ENCODE data around the gene PARS2.
A peak's percentile ranks its signal among the peaks of the same experiment; 100 is the strongest.

The PARS2 gene

DNA sequence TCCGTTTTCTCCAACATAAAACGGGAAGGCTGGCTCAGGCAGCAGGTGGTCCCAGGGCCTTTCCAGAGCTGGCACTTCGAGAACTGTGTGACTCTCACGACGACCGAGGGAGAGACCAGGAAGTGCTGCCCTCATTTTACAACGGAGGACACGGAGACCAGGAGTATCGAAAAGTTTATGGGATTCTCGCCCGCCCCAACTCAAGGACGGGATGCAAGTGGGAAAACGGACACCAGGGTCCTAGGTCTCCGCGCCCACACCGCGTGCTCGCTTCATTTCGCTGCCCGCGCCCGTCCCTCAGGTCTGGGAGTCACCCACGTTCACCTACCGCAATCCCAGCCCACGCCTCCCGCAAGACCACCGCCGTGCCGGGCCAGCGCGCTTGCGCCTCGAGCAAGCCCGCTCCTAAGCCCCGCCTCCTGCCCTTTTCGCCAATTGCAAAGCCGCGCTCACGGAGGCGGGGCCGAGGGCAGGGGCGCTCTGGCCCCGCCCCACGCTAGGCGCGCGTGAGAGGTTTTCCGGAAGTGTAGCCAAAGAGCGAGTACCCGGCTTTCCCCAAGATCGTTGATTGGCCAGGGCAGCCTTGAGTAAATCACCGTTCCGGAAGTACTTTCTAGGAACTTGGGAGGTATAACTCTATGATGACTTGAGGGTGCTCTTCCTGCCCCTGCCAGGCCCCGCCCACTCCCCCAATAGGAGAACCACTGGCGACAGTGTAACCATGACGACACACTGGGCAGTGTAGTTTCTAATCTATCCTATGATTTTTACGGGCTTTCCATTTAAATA, at the start of gene PARS2:
Gene PARS2 (minus strand): TSS at position 391 of the 789 bp plus-strand sequence. CDS start 5,362 bp downstream, outside the sequence.
- no peak within 1 kb of the TSS for H3K27ac ChIP-seq (ENCODE audit: low read length)

DNA sequence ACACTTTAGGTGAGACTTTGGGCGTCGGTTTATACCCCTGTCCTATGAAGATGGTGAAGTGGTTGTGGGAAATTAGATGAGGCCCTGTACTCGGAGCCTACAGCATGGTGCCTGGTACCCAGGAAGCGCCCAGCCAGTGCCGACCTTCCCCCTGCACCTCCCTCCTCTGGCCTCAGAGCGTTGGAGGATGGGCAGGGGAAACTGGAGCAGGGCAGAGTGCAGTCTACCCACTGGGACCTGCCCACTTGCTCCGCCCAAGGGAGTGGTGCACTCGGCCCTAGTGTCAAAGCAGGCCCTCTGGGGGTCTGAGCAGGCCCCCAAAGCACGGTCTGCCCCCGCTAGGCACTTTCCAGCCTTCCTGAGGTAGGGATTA, 49.8 kb upstream of the PARS2 start:
- Histone ChIP-seq H3K4me1 (ENCODE audit: control insufficient read depth, insufficient read depth, low read length) (peaks cover 8% of the 10 kb centered on the region; the same call in 1 of the 2 replicates), H3K27ac (ENCODE audit: low read length) (no peak overlapping the region), H3K27me3 (ENCODE audit: control insufficient read depth, insufficient read depth, low read length) (no peaks in the 10 kb centered on the region), H3K9me3 (ENCODE audit: control insufficient read depth, insufficient read depth, low read length) (no peaks in the 10 kb centered on the region), H3K4me3 (ENCODE audit: low read length) (no peak overlapping the region), H3K36me3 (ENCODE audit: control insufficient read depth, insufficient read depth, low read length) (no peaks in the 10 kb centered on the region)
- no CpG with 5 or more reads among the region's 10 CpGs for WGBS (ENCODE audit: insufficient coverage, insufficient read length)
- DNase-seq (ENCODE audit: low read depth, low spot score), result no peak

More for the DNA sequence above, at the start of gene PARS2:
- 0 out of 2 replicates have a peak, but pooled peaks cover 2% of the 10 kb centered on the region for H3K4me1 ChIP-seq (ENCODE audit: control insufficient read depth, insufficient read depth, low read length)
- peak within 1 kb of the TSS; percentile 73; the same call in 1 of the 2 replicates for H3K4me3 ChIP-seq (ENCODE audit: low read length)
- DNase-seq (ENCODE audit: low read depth, low spot score), result peak; percentile 96
- H3K27me3 ChIP-seq (ENCODE audit: control insufficient read depth, insufficient read depth, low read length), result no peaks in the 10 kb centered on the region
- no peaks in the 10 kb centered on the region for H3K36me3 ChIP-seq (ENCODE audit: control insufficient read depth, insufficient read depth, low read length)
- no peaks in the 10 kb centered on the region for H3K9me3 ChIP-seq (ENCODE audit: control insufficient read depth, insufficient read depth, low read length)
- no CpG with 5 or more reads among the region's 57 CpGs for WGBS (ENCODE audit: insufficient coverage, insufficient read length)

DNA sequence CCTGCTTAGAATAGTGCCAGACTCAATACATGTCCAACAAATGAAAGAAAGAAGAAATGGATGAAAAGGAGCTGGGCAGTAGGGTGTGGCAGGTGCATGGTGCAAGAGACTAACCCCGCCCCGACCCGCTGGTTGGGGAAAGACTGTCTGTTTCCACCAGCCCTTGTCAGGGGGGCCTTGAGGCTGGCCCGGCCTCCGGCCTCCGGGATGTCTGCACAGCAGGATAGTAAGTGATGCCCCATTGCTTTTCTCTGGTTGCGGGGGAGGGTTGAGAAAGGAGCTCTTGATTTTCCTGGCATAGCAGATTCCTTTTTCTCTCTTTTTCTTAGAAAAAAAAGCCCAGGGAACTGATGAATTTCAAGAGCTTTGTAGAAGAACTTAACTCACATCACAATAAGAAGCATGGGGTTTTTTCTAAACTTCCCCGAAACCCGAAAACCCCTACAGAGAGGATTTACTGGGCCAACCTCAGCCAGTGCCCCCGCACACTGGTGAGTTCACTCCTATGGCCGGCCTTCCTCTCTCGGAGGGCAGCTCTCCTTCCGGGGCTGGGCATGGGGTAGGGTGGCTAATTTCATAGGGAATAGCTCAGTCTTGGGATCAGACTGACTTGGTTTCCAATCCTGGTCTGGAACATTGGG, 49.3 kb upstream of the PARS2 start:
- no peak overlapping the region for H3K4me3 ChIP-seq (ENCODE audit: low read length)
- no peak for DNase-seq (ENCODE audit: low read depth, low spot score)

DNA sequence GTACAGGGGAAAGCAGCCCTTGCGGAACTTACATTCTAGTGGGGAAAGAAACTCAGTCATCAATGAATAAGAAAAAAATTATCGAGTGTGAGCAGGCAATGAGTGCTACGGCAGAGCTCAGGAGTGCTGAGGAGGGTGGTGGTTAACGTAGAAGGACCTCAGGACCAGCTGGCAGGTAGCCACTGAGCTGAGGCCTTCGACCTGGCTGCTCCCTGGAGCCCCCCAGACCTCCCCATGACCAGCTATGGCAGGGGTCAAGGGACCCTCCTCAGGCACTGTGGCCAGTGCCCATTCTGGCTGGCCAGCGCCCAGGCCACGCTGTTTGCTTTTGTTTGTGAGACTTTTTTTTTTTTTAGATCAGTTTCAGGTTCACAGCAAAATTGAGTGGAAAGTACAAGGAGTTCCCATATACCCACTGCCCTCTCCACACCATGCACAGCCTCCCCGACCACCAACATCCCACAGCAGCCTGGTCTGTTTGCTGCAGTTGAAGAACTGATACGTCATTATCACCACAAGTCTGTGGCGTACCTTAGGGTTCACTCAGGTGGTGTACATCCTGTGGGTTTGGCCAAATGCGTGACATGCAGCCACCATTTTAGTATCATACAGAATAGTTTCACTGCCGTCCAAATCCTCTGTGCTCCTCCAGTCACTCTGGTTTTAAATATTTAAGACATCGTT, 48.6 kb upstream of the PARS2 start:
- Histone ChIP-seq H3K27ac (ENCODE audit: low read length) (no peak overlapping the region), H3K9me3 (ENCODE audit: control insufficient read depth, insufficient read depth, low read length) (no peaks in the 10 kb centered on the region), H3K4me3 (ENCODE audit: low read length) (no peak overlapping the region), H3K36me3 (ENCODE audit: control insufficient read depth, insufficient read depth, low read length) (no peaks in the 10 kb centered on the region), H3K4me1 (ENCODE audit: control insufficient read depth, insufficient read depth, low read length) (peaks cover 8% of the 10 kb centered on the region; the same call in 1 of the 2 replicates), H3K27me3 (ENCODE audit: control insufficient read depth, insufficient read depth, low read length) (no peaks in the 10 kb centered on the region)
- no CpG with 5 or more reads among the region's 13 CpGs for WGBS (ENCODE audit: insufficient coverage, insufficient read length)
- no peak for DNase-seq (ENCODE audit: low read depth, low spot score)

More for the DNA sequence above, 49.3 kb upstream of the PARS2 start:
- peaks cover 8% of the 10 kb centered on the region; the same call in 1 of the 2 replicates for H3K4me1 ChIP-seq (ENCODE audit: control insufficient read depth, insufficient read depth, low read length)
- WGBS (ENCODE audit: insufficient coverage, insufficient read length), result no CpG with 5 or more reads among the region's 13 CpGs
- no peaks in the 10 kb centered on the region for H3K27me3 ChIP-seq (ENCODE audit: control insufficient read depth, insufficient read depth, low read length)
- H3K27ac ChIP-seq (ENCODE audit: low read length), result no peak overlapping the region
- no peaks in the 10 kb centered on the region for H3K9me3 ChIP-seq (ENCODE audit: control insufficient read depth, insufficient read depth, low read length)
- no peaks in the 10 kb centered on the region for H3K36me3 ChIP-seq (ENCODE audit: control insufficient read depth, insufficient read depth, low read length)

DNA sequence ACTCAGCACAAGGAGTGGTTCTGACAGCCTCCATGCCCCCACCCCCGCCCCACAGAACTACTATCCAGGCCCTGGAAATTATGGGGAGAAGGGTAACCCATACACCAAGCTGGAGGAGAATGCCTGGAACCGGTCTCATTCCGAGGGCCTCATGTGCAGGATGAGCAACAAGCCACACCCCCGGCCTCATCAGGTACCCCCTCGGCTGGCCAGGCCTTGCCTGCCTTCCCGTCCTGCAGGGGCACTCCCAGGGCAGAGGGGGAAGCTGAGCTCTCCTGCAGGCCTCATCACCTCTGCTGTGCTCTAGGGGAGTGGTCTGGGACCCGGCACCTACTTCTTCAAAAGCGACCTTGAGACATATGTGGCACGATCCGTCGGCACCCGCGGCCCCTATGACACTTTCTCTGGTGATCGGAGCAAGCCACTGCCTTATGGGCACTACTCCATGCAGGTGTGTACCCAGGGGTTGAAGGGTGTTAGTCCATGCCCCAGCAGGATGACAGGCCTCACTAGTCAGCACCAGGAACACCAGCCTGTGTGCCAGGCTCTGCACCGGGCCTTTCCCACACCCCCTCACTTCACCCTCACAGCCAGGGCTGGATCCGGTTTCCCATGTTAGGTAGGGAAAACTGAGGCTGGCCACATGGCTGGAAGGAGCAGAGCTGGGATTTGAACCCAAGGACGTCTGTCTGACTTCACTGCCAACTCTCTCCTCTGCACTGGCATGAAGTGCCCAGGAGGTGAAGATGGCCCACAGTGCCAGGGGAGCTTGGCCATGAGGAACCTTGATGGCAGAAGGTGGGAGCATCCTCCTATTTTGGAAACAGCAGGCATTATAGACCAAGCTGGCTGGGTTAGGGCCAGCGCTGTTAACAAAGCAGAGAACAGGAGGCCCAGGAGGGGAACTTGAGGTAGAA, 47.7 kb upstream of the PARS2 start:
- Histone ChIP-seq H3K27ac (ENCODE audit: low read length) (no peak overlapping the region), H3K9me3 (ENCODE audit: control insufficient read depth, insufficient read depth, low read length) (no peaks in the 10 kb centered on the region), H3K36me3 (ENCODE audit: control insufficient read depth, insufficient read depth, low read length) (no peaks in the 10 kb centered on the region), H3K27me3 (ENCODE audit: control insufficient read depth, insufficient read depth, low read length) (no peaks in the 10 kb centered on the region), H3K4me3 (ENCODE audit: low read length) (no peak overlapping the region), H3K4me1 (ENCODE audit: control insufficient read depth, insufficient read depth, low read length) (peaks cover 8% of the 10 kb centered on the region; the same call in 1 of the 2 replicates)
- no CpG with 5 or more reads among the region's 18 CpGs for WGBS (ENCODE audit: insufficient coverage, insufficient read length)
- no peak for DNase-seq (ENCODE audit: low read depth, low spot score)

DNA sequence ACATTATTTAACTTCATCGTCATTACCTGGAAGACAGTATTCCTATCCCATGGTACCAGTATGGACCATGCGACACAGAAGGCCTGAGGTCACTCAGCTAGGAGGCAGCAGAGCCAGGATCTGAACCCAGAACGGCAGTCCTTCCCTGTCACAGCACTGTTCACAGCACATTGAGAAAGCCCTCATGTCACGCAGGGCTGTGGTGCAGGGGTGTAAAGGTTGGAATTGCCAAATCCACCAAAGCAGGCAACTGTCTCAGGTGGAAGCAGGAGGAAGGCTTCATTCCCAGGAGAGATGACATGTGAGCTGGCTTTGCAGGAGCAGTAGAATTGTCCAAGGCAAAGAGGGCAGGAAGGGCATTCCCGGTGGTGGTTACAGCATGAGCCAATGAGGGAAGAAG, 46.7 kb upstream of the PARS2 start:
- Histone ChIP-seq H3K27ac (ENCODE audit: low read length) (no peak overlapping the region), H3K36me3 (ENCODE audit: control insufficient read depth, insufficient read depth, low read length) (no peaks in the 10 kb centered on the region), H3K9me3 (ENCODE audit: control insufficient read depth, insufficient read depth, low read length) (no peaks in the 10 kb centered on the region), H3K4me1 (ENCODE audit: control insufficient read depth, insufficient read depth, low read length) (peaks cover 8% of the 10 kb centered on the region; the same call in 1 of the 2 replicates), H3K4me3 (ENCODE audit: low read length) (no peak overlapping the region), H3K27me3 (ENCODE audit: control insufficient read depth, insufficient read depth, low read length) (no peaks in the 10 kb centered on the region)
- no peak for DNase-seq (ENCODE audit: low read depth, low spot score)
- no CpG with 5 or more reads among the region's 5 CpGs for WGBS (ENCODE audit: insufficient coverage, insufficient read length)

DNA sequence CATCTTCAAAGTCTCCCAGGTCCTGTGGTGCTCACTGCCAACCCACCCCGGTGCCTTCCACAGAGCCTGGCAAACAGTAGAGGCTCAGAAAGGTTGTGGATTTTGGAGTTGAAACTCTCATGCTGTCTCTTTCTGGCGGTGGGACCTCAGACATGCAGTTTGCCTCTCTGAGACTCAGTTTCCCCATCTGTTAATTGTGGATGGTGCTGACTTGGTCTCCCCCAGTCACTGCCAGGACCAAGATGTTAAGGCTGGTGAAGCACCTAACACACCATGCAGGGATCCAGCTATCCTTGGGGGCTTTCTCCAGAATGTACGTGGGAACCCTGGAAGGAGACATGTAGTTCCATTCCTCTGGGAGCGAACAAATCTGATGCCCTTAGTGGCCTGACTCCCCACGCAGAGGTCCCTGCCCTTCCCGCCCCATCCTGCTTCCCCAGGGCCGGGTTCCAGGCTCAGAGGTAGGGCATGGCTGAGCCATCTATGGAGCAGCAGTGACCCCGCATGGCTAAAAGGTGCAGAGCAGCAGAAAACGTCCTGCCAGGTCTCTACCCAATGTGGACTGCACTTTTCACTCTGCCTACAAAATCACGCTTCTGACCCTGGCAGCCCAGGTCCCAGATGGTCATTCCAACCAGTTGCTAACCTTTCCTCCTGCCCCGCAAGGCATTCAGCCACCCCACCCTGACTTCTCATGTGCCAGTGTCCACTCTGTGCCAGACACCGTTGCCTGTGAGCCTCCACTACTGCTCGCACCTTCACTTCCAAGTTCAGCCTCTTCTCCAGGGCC, 46.0 kb upstream of the PARS2 start:
- no peak overlapping the region for H3K27ac ChIP-seq (ENCODE audit: low read length)
- no peaks in the 10 kb centered on the region for H3K9me3 ChIP-seq (ENCODE audit: control insufficient read depth, insufficient read depth, low read length)
- no peak overlapping the region for H3K4me3 ChIP-seq (ENCODE audit: low read length)
- H3K36me3 ChIP-seq (ENCODE audit: control insufficient read depth, insufficient read depth, low read length), result no peaks in the 10 kb centered on the region
- peaks cover 8% of the 10 kb centered on the region; the same call in 1 of the 2 replicates for H3K4me1 ChIP-seq (ENCODE audit: control insufficient read depth, insufficient read depth, low read length)
- DNase-seq (ENCODE audit: low read depth, low spot score), result no peak
- WGBS (ENCODE audit: insufficient coverage, insufficient read length), result no CpG with 5 or more reads among the region's 13 CpGs
- no peaks in the 10 kb centered on the region for H3K27me3 ChIP-seq (ENCODE audit: control insufficient read depth, insufficient read depth, low read length)

DNA sequence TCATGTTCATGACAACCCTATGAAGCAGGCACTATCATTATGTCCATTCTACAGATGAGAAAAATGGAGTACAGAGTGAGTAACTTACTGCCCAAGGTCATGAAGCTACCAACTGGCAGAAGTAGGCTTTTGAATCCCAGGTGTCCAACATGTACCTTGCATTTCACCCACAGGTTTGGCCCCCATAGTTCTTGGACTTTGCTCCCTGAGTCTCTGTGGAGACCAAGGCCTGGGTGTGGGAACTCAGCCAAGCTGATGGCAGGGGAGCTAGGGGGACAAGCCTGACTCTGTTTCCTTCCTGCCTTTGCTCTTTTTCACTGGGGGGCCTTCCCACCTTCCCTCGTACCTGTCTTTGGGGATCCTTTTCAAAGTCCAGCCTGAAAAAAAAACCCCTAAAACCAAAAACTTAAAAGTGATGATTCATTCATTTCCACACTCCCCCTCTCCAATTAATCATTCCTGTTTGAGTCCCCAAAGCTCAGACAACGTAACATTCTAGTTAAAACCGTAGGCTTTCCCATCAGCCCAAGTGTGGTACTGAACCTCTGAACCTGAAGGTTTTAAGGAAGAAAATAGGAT, 45.3 kb upstream of the PARS2 start:
- H3K27me3 ChIP-seq (ENCODE audit: control insufficient read depth, insufficient read depth, low read length), result no peaks in the 10 kb centered on the region
- peaks cover 8% of the 10 kb centered on the region; the same call in 1 of the 2 replicates for H3K4me1 ChIP-seq (ENCODE audit: control insufficient read depth, insufficient read depth, low read length)
- H3K27ac ChIP-seq (ENCODE audit: low read length), result no peak overlapping the region
- H3K36me3 ChIP-seq (ENCODE audit: control insufficient read depth, insufficient read depth, low read length), result no peaks in the 10 kb centered on the region
- WGBS (ENCODE audit: insufficient coverage, insufficient read length), result no CpG with 5 or more reads among the region's 3 CpGs
- no peak for DNase-seq (ENCODE audit: low read depth, low spot score)
- H3K9me3 ChIP-seq (ENCODE audit: control insufficient read depth, insufficient read depth, low read length), result no peaks in the 10 kb centered on the region
- H3K4me3 ChIP-seq (ENCODE audit: low read length), result no peak overlapping the region

Measured in iPS DF 6.9 (cell line).